CD4-positive, CD25-positive, alpha-beta regulatory T cell (primary cell): ENCODE measurements around the gene LSP1. TPM values are rescaled to one million over a fixed set of nuclear protein-coding genes. Genes with fewer than 3 reads are reported as not detected.
A peak's percentile ranks its signal among the peaks of the same experiment; 100 is the strongest.

Experiments
- ATAC-seq, 2 donors: fragments of 150-1000 bp; cut with Tn5 transposase; one replicate each; pipeline ENCODE4 v1.10.0; 2021; ENCODE audit warnings: low read depth in 2 of 2, moderate number of reproducible peaks in 2 of 2, moderate library complexity in 1 of 2
- DNase-seq, 3 donors: peaks; one replicate each; pipeline versions ENCODE4 v3.0.0 to v3.0.0-alpha.2; 2012 to 2022; ENCODE audit warnings: mixed read lengths in 1 of 3
- H3K27ac ChIP-seq: one replicate; pipeline ENCODE4 v1.7.0; 2013; ENCODE audit warnings: mild to moderate bottlenecking, low read length; ENCODE audit not compliant: insufficient read depth, poor library complexity, severe bottlenecking
- H3K27me3 ChIP-seq: one replicate; pipeline ENCODE4 v1.7.0; 2013; ENCODE audit warnings: low read length; ENCODE audit not compliant: control insufficient read depth, insufficient read depth
- H3K36me3 ChIP-seq: one replicate; pipeline ENCODE4 v1.7.0; 2013; ENCODE audit warnings: mild to moderate bottlenecking, low read length, moderate library complexity; ENCODE audit not compliant: control insufficient read depth, insufficient read depth
- H3K4me1 ChIP-seq: 2 replicates; pipeline ENCODE4 v1.7.0; 2013; ENCODE audit warnings: mild to moderate bottlenecking, low read length; ENCODE audit not compliant: insufficient read depth, control insufficient read depth, poor library complexity, severe bottlenecking
- H3K4me3 ChIP-seq: one replicate; pipeline ENCODE4 v1.7.0; 2013; ENCODE audit warnings: low read depth, mild to moderate bottlenecking, low read length, moderate library complexity
- H3K9me3 ChIP-seq, 2 experiments: 1 replicate in 1 of 2; 2 replicates in 1 of 2; pipeline ENCODE4 v1.7.0; 2013; ENCODE audit warnings: low read length in 2 of 2, mild to moderate bottlenecking in 1 of 2, moderate library complexity in 1 of 2; ENCODE audit not compliant: control insufficient read depth in 2 of 2
- H3K27ac Mint-ChIP-seq, 3 donors: one replicate each; pipeline ENCODE4 v1.8.0; 2020 to 2022; ENCODE audit warnings: mild to moderate bottlenecking in 3 of 3, mixed read lengths in 3 of 3, moderate library complexity in 2 of 3
- H3K27me3 Mint-ChIP-seq: one replicate; pipeline ENCODE4 v1.8.0; 2022; ENCODE audit warnings: mild to moderate bottlenecking, mixed read lengths
- H3K36me3 Mint-ChIP-seq: one replicate; pipeline ENCODE4 v1.8.0; 2020; ENCODE audit warnings: mixed read lengths
- H3K4me1 Mint-ChIP-seq, 4 donors: one replicate each; pipeline ENCODE4 v1.8.0; 2020 to 2022; ENCODE audit warnings: mixed read lengths in 4 of 4, mild to moderate bottlenecking in 1 of 4
- H3K4me3 Mint-ChIP-seq, 4 donors: one replicate each; pipeline ENCODE4 v1.8.0; 2020 to 2022; ENCODE audit warnings: mild to moderate bottlenecking in 4 of 4, mixed read lengths in 4 of 4, moderate library complexity in 3 of 4
- H3K9me3 Mint-ChIP-seq, 7 donors: one replicate each; pipeline ENCODE4 v1.8.0; 2020 to 2022; ENCODE audit warnings: mixed read lengths in 7 of 7, mild to moderate bottlenecking in 3 of 7, moderate library complexity in 2 of 7
- polyA plus RNA-seq, 4 donors: library from polyadenylated mRNA; unstranded; fragments of 300-500 nt; fragmentation: Illumina TruSeq; gene quantifications; one replicate each; pipeline ENCODE4 v1.2.3, GENCODE V29; 2021
- total RNA-seq: library from RNA; stranded (reverse); gene quantifications from one replicate; pipeline ENCODE4 v1.2.3, GENCODE V29; 2022

LSP1 gene
- total and polyA plus RNA-seq, 5 donors from 2014 or later, result 381 to 514 (median 452) TPM

DNA sequence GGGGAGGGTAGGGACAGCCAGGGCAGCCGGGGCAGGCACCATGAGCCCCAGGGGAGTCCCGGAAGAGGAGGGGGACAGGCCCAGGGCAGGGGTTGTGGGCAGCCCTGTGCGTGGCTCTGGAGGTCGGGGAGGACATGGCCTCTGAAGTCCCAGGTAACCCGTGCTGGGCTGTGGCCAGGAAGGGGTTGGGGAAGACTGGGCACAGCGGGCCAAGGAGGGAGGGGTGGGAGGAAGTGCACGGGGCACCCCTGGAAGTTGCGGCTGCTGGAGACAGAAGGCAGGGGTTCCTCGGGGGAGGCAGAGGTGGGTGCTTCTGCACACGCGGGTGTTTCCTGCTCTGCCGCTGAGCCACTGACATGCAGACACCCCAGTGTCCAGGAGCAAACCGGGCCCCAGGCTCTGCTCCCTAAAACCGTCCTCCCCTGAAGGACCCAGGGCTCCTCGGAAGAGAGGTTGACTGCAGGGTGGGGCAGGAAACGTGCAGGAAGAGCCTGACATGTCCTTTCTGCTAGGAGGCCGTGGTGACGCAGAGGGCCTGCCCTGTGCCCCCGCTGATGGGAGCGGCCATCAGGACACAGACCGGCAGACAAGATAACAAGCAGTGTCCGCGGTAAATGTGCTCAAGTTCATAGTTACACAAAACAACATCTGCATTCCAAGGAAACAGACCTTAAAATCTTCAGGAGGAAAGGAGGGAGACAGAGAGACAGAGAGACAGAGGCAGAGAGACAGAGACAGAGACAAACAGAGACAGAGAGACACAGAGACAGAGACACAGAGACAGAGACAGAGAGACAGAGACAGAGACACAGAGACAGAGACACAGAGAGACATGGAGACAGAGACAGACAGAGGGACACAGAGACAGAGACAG, 8.4 kb upstream of the LSP1 start:
- peak; percentile 47 to 58 for ATAC-seq
- peak overlapping the region; percentile 96 to 100 (median 99) for H3K27ac Mint-ChIP-seq
- Histone ChIP-seq H3K36me3 (no peaks in the 10 kb centered on the region), H3K27me3 (no peaks in the 10 kb centered on the region), H3K4me3 (peak overlapping the region; percentile 81), H3K4me1 (peaks cover 72% of the 10 kb centered on the region), H3K9me3 (no peaks in the 10 kb centered on the region), H3K27ac (peak overlapping the region; percentile 76)
- peak overlapping the region; percentile 83 to 91 (median 87) for H3K4me3 Mint-ChIP-seq
- H3K4me1 Mint-ChIP-seq, result peaks cover 12 to 69% (median 32%) of the 10 kb centered on the region in 4 donors
- H3K27me3 Mint-ChIP-seq, result no peaks in the 10 kb centered on the region
- DNase-seq, result peak; percentile 26 to 79 (median 50)
- H3K36me3 Mint-ChIP-seq, result no peaks in the 10 kb centered on the region
- no peaks in the 10 kb centered on the region for H3K9me3 Mint-ChIP-seq

- ATAC-seq (no peak), DNase-seq (no peak)
- Mint-ChIP-seq H3K27me3 (no peaks in the 10 kb centered on the region), H3K27ac (peak overlapping the region; percentile 96 to 100 (median 99)), H3K9me3 (no peaks in the 10 kb centered on the region), H3K4me1 (peaks cover 12 to 69% (median 31%) of the 10 kb centered on the region in 4 donors), H3K36me3 (no peaks in the 10 kb centered on the region), H3K4me3 (peak overlapping the region; percentile 83 to 91 (median 87))
- Histone ChIP-seq H3K36me3 (no peaks in the 10 kb centered on the region), H3K27me3 (no peaks in the 10 kb centered on the region), H3K4me1 (peaks cover 72% of the 10 kb centered on the region), H3K27ac (peak overlapping the region; percentile 76), H3K9me3 (no peaks in the 10 kb centered on the region), H3K4me3 (peak overlapping the region; percentile 81)
These were observed 7.8 kb upstream of the LSP1 start for GRCh38 chr11:1845095-1845429.

DNA sequence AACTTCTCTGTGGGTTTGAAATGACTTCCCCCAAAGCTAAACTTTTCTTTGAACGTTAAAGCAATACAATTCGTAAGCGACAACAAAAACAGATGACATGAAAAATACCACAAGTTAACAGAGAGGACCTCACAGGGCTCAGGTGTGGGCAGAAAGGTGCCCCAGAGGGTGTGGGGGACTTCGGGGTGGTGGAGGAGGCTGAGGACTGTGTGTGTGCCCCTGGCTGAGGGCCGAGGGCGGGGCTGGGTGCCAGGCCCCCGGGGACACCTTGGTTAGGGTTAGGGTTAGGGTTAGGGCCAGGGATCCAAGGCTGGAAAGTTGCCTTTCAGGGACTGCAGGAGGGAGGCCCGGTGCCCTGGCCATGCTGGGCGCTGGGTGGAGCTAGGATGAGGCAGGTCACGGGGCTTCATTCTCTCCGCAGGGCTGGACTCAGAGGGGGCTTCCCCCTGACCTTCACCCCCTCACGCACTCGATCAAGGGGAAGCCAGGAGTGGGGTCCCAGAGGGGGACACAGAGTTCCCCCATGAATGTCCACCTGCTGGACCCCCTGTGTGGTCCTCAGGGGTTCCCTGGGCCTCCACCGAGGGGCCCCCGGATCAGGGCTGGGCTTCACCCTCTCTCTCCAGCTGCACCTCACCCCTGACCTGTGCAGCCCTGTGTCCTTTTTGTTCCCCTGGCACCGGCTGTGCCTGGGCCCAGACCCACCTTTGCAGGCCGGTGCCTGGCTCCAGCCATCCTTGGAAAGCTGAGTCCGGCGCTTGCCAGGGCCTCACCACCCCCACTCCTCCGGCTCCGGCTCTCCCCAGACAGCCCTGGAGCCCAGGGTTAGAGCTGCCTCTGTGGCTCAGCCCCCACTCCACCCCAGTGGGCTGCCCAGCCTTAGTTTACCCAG, 7.1 kb upstream of the LSP1 start:
- DNase-seq (peak in 2 of 3 donors; percentile 62 to 71), ATAC-seq (peak; percentile 52 to 62)
- H3K36me3 ChIP-seq, result no peaks in the 10 kb centered on the region
- H3K4me1 ChIP-seq, result peaks cover 74% of the 10 kb centered on the region
- H3K27me3 Mint-ChIP-seq, result peaks cover 4% of the 10 kb centered on the region
- H3K4me3 ChIP-seq, result peak overlapping the region; percentile 81
- no peaks in the 10 kb centered on the region for H3K27me3 ChIP-seq
- no peaks in the 10 kb centered on the region for H3K9me3 ChIP-seq
- H3K4me3 Mint-ChIP-seq, result peak overlapping the region; percentile 83 to 91 (median 87)
- H3K27ac Mint-ChIP-seq, result peak overlapping the region; percentile 96 to 100 (median 99)
- H3K36me3 Mint-ChIP-seq, result no peaks in the 10 kb centered on the region
- H3K9me3 Mint-ChIP-seq, result no peaks in the 10 kb centered on the region
- peak overlapping the region; percentile 76 for H3K27ac ChIP-seq
- H3K4me1 Mint-ChIP-seq, result peaks cover 12 to 76% (median 35%) of the 10 kb centered on the region in 4 donors

DNA sequence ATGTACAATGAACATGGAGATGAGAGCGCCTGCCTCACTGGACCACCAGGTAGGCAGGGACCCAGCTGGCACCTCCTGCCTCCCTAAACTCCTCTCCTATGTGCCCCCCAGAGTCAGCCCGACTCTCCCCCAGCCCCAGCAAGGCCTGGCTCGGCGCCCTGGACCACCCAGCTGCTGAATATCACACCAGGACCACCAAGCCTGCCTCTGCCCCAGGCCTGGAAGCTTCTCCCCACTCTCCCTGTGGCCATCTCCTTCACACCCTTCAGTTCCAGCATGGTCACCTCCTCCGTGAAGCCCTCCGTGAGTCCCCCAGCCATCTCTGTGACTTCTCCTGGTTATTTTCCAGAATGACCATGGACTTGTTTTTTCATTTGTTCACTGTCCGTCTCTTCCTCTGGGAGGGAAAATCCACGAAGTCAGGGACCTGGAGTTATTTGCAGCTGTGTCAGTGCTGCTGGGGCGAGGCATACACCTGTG, 6.4 kb upstream of the LSP1 start:
- H3K4me3 ChIP-seq, result no peak overlapping the region
- Mint-ChIP-seq H3K9me3 (no peaks in the 10 kb centered on the region), H3K27me3 (peaks cover 7% of the 10 kb centered on the region), H3K4me3 (peak overlapping the region in 1 of 4 donors; percentile 66), H3K4me1 (peaks cover 12 to 83% (median 38%) of the 10 kb centered on the region in 4 donors), H3K36me3 (no peaks in the 10 kb centered on the region), H3K27ac (peak overlapping the region in 2 of 3 donors; percentile 86 to 92)
- ATAC-seq, result no peak
- H3K27ac ChIP-seq, result peak overlapping the region; percentile 76
- no peaks in the 10 kb centered on the region for H3K36me3 ChIP-seq
- no peaks in the 10 kb centered on the region for H3K9me3 ChIP-seq
- no peaks in the 10 kb centered on the region for H3K27me3 ChIP-seq
- DNase-seq, result no peak
- peaks cover 81% of the 10 kb centered on the region for H3K4me1 ChIP-seq

DNA sequence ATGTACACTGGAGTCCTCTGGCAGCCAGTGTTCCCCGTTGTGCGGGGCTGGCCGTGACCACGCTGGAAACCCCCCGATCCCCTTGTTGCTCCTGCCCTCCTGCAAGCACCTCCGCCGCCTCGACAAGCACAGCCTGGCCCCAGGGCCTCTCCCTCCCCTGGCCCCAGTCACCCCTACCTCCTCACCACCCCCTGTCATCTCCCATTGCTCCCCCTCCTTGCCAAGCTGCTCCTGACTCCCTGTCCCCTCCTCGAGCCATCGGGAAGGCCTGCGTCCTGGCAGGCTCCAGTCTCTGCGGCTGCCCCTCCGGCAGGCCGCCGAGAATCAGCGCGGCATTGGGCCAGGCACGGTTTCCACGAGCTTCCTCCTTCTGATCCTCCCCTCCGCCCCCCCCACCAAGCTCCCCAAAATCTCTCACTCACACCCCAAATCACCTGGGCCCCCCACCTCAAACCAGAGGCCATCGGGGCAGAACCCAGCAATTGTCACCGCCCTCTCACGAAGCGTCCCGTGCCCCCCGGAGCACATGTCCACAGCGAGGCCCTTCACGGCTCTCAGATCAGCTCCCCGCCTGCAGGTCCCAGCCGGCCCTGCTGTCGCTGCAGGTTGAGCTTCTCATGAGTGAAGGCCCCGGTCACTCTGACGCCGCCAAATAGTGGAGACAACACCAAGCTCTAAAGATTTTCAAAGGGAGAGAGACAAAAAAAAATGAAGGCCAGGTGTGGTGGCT, 5.7 kb upstream of the LSP1 start:
- H3K4me1 ChIP-seq, result peaks cover 87% of the 10 kb centered on the region
- ATAC-seq (no peak), DNase-seq (no peak)
- no peaks in the 10 kb centered on the region for H3K36me3 ChIP-seq
- no peaks in the 10 kb centered on the region for H3K36me3 Mint-ChIP-seq
- H3K27ac Mint-ChIP-seq, result peak overlapping the region; percentile 73 to 92 (median 86)
- no peaks in the 10 kb centered on the region for H3K27me3 ChIP-seq
- H3K9me3 ChIP-seq, result no peaks in the 10 kb centered on the region
- H3K9me3 Mint-ChIP-seq, result no peaks in the 10 kb centered on the region
- H3K27ac ChIP-seq, result no peak overlapping the region
- H3K4me1 Mint-ChIP-seq, result peaks cover 12 to 90% (median 39%) of the 10 kb centered on the region in 4 donors
- H3K4me3 Mint-ChIP-seq, result peak overlapping the region in 3 of 4 donors; percentile 15 to 66 (median 54)
- H3K4me3 ChIP-seq, result no peak overlapping the region
- peaks cover 7% of the 10 kb centered on the region for H3K27me3 Mint-ChIP-seq

- H3K27me3 ChIP-seq, result no peaks in the 10 kb centered on the region
- Mint-ChIP-seq H3K27ac (peak overlapping the region; percentile 73 to 80 (median 79)), H3K27me3 (peaks cover 7% of the 10 kb centered on the region), H3K4me1 (peaks cover 12 to 95% (median 44%) of the 10 kb centered on the region in 4 donors), H3K36me3 (peaks cover 4% of the 10 kb centered on the region), H3K9me3 (no peaks in the 10 kb centered on the region), H3K4me3 (peak overlapping the region in 3 of 4 donors; percentile 9 to 54 (median 15))
- no peaks in the 10 kb centered on the region for H3K36me3 ChIP-seq
- DNase-seq (no peak), ATAC-seq (no peak)
- no peak overlapping the region for H3K27ac ChIP-seq
- no peaks in the 10 kb centered on the region for H3K9me3 ChIP-seq
- H3K4me3 ChIP-seq, result no peak overlapping the region
- H3K4me1 ChIP-seq, result peaks cover 95% of the 10 kb centered on the region
These were observed 4.8 kb upstream of the LSP1 start for GRCh38 chr11:1847926-1848639.
